Sigmoid colon (tissue), 4 donors: ENCODE measurements around the gene HOXB9.

Experiments
- POLR2A ChIP-seq, 2 donors: fragments of 450-650 bp; IDR thresholded peaks; one replicate each; pipeline ENCODE4 v1.6.1; 2016; ENCODE audit warnings: antibody characterized with exemption in 2 of 2, mild to moderate bottlenecking in 2 of 2, moderate library complexity in 2 of 2
- POLR2AphosphoS5 ChIP-seq, 4 donors: sonication (generic); formaldehyde crosslinking; IDR thresholded peaks; one replicate each; pipeline ENCODE4 v1.6.1; 2017; ENCODE audit warnings: antibody characterized with exemption in 4 of 4
- TF ChIP-seq, protein P1 (sequence below), 4 experiments: fragments of 450-650 bp in 3 of 4; fragments of 200-600 bp in 1 of 4; IDR thresholded peaks; one replicate each; pipeline ENCODE4 v1.5.1; 2016 to 2019; ENCODE audit warnings: antibody characterized with exemption in 4 of 4, mild to moderate bottlenecking in 3 of 4, moderate library complexity in 2 of 4

DNA sequence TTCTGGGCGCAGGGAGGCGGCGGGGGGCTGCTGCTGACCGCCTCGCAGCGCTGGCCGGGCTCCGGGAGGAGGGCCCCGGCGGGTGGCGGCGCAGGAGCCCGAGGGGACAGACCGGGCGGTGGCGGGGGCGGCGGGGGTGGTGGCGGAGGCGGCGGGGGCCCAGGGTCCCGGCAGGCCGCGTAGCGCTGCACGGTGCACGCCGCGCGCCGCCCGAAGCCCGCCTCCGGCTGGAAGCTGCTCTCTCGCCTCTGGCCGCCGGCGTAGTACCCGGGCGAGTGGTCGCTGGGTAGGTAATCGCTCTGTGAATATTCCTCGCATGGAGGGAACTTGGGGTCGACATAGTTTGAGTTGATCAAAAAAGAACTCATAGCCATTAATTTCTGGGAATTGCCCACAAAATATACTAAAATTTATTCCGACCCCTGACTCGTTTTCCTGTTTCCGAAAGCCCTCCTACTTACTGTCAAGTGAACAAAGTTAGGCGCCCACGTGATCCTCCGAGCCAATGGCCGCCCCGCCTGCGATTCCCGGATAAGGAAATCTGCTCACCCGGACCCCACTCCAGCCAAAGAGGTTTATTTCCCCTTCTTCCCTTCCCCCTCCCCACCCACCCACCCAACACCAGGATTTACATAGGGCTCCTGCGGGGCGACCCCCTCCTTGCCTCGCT lies 48.1 kb downstream of the HOXB9 start, which contains the start of gene HOXB4:
- TF ChIP-seq POLR2AphosphoS5 (IDR thresholded peaks at IDR 0.05) (peak; percentile 54 to 83 (median 62)), POLR2A (IDR thresholded peaks at IDR 0.05) (peak; percentile 17 to 37)
- TF ChIP-seq, protein P1, sequence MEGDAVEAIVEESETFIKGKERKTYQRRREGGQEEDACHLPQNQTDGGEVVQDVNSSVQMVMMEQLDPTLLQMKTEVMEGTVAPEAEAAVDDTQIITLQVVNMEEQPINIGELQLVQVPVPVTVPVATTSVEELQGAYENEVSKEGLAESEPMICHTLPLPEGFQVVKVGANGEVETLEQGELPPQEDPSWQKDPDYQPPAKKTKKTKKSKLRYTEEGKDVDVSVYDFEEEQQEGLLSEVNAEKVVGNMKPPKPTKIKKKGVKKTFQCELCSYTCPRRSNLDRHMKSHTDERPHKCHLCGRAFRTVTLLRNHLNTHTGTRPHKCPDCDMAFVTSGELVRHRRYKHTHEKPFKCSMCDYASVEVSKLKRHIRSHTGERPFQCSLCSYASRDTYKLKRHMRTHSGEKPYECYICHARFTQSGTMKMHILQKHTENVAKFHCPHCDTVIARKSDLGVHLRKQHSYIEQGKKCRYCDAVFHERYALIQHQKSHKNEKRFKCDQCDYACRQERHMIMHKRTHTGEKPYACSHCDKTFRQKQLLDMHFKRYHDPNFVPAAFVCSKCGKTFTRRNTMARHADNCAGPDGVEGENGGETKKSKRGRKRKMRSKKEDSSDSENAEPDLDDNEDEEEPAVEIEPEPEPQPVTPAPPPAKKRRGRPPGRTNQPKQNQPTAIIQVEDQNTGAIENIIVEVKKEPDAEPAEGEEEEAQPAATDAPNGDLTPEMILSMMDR (IDR thresholded peaks at IDR 0.05) = no peak
